NT2/D1 (cell line): ENCODE data around the gene CHRNB2.

ENCODE experiments used
- YY1 ChIP-seq: IDR thresholded peaks from 2 replicates; pipeline ENCODE4 v1.6.1; 2011; ENCODE audit not compliant: insufficient read length, insufficient read depth
- ZNF274 ChIP-seq: IDR thresholded peaks from 2 replicates; pipeline ENCODE4 v1.6.1; 2011; ENCODE audit warnings: mild to moderate bottlenecking, low read depth, low read length

DNA sequence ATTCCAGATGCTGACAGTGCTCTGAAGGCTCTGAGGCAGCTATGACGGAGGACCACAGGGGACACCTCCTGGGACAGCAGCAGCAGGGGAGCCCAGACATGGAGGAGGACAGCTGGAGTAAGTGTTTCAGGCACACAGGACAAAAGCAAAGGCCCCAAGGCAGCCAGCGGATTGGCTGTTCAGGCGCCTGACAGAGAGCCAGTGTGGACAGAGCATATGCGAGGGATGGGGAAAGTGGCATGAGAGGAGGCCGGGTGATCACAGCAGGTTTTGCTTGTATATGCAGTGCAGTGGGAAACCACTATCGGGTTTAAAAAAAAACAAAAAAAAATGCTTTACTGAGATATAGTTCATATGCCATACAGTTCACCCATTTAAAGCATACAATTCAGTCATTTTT lies 19.1 kb downstream of the CHRNB2 start:
- no peak for TF ChIP-seq ZNF274
- no peak for TF ChIP-seq YY1
